NCI-H446 (cell line): ENCODE results near the gene SEC16A.

ENCODE experiments used
- DNase-seq, 2 experiments: peaks; one replicate each; lab custom pipeline; 2025; lab: John Stamatoyannopoulos, UW

SEC16A gene

DNA sequence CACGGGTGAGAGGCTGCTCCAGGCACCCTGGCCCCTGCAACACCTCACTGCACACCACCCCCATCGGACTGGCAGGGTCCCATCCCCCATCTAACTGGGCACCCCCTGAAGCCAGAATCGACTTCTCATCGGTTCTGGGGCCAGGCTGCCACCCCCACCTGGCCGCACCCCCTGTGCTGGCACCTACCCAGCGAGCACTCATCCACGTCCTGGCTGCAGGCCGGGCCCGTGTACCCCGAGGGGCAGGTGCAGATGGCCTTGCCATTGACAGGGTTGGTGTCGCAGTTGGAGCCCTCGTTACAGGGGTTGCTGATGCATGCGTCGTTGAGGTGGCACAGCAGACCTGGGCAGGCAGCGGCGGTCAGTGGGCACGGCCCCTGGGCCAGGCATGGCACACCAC, 35.1 kb upstream of the SEC16A start:
- DNase-seq, result no peak

DNA sequence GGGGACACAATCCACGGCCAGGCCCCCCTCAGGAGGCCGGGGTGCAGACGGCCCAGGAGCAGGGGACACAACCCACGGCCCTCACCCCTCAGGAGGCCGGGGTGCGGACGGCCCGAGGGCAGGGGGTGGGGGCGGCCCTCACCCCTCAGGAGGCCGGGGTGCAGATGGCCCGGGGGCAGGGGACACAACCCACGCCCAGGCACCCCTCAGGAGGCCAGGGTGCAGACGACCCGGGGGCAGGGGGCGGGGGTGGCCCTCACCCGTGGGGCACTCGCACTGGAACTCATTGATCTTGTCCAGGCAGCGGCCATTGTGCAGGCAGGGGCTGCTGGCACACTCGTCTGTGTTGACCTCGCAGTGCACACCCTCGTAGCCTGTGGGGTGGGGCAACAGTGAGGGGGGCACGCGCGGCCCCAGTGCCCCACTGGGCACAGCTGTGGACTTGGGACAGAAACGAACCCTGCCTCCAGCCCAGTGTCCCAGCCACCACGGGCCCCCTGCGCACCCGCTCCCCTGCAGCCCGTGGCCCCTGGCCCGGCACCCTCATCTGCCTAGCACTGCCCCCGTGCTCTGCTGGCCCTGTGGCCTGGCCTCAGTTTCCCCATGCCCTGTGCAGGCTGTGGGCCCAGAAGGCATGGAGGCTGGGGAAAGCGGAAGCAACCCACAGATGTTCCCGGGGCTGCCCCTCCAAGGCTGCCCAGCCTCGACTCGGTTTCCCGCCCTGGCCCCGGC, 34.3 kb upstream of the SEC16A start:
- DNase-seq, result no peak

DNA sequence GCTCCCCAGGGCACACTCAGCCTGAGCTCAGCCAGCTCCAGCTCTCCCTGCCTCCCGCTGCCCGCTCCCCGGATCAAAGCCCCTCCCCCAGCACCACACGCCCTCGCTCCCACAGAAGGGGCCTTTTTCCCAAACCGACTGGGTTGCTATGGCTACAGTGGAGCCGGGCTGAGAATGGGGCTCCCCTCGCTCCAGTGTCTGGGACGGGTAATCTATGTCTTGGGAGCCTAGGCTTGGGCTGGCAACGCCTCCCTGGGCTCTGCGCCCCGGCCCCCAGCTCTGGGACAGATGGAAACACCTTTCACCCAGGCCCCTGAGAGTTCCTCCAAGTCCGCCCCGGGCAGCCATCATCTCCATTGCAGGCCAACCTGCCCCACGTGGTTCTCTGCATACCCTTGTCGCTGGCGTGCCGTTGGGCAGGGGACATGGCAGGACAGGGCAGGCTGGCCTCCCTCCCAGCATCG, 33.4 kb upstream of the SEC16A start:
- no peak for DNase-seq

DNA sequence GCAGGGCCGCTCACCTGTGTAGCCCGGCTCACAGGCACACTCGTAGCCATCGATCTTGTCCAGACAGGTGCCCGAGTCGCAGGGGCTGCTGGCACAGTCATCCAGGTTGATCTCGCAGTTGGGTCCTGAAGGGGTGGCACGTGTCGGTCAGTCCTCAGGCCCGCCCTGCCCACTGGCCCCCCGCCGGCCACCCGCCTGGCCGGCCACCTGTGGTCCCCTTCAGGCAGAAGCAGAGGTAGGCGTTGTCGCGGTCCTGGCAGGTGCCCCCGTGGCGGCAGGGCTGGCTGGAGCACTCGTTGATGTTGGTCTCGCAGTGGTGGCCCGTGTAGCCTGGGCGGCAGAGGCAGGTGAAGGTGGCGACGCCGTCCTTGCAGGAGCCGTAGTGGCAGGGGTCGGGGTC, 32.4 kb upstream of the SEC16A start:
- DNase-seq, result no peak

DNA sequence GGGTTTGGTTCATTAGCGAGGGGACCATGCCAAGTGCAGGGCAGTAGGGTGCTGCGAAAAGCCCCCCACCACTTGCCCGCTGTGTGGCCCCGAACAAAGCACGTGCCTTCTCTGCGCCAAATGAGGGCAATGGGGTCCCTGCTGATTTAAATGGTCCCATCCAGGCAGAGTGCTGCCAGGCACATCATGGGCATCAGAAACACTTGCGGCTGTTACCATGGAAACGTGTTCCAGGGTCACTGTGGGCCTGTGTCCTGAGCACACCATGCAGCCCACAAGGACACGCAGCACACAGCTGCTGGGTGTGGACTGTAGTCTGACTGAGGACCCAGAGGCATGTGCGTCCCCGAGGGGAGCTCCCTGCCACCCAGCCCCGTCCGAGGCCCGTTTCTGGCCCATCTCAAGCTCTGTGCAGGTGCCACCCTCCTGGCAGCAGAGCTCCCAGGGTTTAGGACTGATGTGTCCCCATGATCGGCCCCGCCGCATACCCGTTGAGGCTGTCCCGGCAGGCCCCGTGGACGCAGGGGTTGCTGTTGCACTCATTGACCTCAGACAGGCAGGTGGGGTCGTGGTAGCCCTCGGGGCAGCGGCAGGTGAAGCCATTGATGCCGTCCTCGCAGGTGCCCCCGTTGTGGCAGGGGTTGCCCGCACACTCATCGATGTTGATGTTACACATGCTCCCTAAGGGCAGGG, 31.3 kb upstream of the SEC16A start:
- no peak for DNase-seq

DNA sequence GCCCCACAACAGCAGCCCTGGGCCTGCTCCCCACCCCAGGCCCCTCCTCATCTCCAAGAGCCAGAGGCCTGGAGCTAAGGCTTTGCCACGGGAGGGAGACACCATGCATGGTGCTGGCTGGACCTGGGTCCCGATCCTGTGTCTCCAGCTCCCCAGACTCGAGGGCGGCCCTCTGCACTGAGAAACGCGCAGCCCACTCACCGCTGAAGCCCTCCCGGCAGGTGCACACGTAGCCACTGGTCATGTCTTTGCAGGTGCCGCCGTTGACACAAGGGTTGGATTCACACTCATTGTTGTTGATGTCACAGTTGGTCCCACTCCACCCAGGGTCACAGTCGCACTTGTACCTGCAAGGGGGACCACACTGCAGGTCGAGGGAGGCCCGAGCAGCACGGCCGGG, 30.4 kb upstream of the SEC16A start:
- DNase-seq, result no peak

DNA sequence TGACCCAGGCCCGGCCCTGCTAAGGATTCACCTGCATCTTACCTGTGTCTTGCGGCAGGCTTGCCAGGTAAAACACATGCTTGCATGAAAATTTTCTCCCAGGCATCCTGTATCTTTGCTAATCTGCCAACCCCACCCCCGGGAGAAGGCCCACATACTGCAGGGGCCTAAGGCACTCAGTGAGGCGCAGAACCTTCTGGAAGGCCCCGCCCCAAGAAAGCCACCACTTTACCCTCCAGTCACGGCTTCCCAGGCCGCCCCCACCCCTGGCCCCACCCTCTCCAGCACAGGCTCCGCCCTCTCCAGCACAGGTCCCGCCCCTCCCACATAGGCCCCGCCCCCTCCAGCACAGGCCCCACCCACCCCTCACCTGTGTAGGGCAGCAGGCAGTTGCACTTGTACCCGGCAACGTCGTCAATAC, 29.8 kb upstream of the SEC16A start:
- no peak for DNase-seq

DNA sequence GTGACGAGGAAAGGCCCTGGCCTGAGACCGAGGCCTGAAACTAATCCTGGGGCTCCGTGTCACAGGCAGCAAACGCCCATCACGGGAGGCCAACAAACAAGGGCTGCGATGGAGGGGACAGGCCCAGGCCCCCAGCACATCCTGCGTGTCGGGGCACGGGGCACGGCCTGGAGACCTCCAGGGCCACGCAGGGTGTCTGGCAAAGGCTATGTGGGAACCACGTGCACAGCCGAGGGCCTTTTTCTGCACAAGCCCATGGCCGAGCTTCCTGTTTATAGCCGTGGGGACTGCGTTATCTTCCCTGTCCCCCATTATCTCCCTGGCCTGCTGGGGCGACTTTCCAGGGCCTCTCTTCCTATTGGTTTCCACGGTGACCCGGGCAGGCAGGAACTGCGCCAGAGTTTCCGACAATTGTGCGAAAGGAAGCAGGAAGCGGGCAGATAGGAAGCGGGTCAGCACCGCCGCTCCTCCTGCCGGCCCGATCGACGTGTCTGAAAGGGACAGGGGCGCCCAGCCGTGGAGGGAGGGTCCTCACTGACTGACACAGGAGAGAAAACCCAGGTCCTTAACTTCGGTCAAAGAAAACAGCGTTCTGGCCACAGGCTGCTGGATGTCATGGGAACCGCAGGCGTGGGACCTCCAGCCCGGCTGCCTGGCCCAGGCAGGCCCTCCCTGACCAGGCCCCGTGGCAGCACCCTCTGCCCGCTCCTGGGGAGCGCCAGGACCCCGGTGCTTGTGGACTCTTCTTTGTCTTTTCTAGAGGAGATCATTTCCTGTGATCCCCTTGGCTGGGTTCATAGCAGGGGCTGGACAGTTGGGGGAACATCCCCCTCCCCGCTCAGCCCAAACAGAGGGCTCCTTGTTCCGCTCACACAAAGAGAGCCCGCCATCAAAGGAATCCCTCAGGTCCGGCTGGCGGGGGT, 29.1 kb upstream of the SEC16A start:
- DNase-seq, result no peak

DNA sequence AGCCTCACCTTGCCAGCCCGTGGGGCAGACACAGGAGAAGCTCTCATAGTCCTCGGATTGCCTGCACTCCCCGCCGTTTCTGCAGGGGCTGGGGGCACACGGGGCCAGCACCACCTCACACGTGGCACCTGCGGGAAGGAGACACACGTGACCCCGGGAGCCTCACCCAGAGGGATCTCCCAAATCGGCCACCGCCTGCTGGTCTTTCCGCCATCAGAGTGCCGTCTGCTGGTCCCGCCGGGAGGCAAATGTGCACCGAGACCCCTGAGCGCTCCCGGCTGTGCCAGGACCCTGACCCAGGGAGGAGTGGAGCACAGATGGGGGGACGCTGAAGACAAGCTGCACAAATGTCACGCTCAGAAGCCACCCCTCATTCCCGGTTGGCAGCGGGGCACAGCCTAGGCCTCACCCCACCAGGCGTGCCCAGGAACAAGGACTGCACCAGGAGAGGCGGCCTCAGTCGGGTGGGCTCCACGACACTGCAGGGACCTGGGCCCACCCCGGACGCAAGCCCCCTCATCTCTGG, 28.4 kb upstream of the SEC16A start:
- DNase-seq, result no peak

DNA sequence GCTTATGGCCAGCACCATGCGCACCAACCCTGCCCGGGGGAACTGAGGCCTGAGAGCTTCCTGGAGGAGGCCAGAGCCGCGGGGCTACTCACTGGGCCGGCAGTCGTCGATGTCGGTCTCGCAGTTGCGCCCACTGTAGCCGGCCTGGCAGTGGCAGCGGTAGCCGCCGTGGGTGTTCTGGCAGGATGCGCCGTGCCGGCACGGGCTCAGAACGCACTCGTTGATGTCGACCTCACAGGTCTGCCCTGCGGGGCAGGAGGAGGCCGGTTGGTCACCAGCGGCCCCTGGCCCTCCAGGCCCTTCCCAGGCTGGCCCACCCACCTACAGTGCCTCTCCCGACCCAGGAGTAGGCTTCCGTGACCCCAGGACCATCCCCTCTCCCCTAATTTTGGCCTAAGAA, 27.7 kb upstream of the SEC16A start:
- no peak for DNase-seq

DNA sequence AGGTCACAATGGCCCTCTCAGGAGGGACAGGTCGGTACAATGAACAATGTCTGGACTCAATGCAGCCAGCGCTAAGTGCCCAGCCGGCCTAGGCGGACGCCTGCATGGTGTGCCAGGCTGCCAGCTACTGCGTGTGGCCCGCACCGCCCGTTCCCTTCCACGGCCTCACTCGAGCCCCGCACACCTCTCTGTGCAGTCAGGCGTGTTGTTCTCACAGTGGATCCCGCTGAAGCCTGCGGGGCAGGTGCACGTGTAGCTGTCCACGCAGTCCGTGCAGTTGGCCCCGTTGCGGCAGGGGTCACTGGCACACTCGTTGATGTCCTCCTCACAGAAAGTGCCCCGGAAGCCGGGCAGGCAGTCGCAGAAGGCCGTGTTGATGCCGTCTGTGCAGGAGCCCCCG, 26.7 kb upstream of the SEC16A start:
- DNase-seq, result no peak

DNA sequence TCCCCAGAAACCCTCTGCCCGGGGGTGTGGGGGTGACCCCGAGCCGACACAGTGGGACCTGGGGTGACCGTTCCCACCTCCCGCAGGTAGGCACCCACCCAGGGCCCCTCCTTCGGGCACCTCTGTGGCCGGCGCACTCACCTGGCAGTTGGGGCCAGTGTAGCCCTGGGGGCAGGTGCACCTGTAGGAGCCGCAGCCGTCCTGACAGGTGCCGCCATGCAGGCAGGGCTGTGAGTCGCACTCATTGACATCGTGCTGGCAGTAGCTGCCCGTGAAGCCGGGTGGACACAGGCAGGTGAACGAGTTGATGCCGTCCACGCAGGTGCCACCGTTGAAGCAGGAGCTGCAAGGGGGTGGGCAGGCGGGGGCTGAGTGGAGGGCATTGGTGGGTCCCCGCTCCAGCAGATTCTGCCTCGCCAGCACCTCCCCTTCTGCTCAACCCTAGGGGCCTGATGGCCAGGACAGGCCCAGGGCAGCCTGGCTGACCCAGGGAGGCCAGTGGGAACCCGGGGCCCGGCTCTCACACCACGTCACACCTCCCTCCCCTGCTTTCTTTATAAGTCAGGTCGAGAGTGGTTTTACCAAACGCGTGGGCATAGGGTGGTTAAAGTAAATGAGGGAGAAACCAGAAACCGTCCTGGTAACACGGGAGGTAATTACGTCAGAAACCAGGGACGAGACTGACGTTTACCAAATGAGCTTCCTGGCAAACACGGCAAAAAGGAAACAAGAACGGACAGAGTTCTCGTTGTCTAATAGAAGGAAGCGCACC, 26.1 kb upstream of the SEC16A start:
- DNase-seq, result no peak

DNA sequence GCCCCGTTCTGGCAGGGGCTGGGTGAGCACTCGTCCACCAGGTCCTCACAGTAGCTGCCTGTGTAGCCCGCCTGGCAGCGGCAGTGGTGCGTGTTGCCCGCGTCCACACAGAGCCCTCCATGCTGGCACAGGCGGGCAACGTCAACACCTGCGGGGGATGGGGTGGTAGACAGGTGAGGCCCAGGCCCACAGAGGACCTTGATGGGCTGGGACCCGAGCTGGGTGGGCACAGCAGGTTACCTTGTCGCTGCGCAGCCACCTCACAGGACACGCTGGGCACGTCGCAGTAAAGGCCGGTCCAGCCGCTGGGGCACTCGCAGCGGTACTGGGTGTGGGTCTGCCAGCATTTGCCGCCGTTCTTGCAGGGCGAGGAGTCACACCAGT, 25.1 kb upstream of the SEC16A start:
- DNase-seq, result no peak

DNA sequence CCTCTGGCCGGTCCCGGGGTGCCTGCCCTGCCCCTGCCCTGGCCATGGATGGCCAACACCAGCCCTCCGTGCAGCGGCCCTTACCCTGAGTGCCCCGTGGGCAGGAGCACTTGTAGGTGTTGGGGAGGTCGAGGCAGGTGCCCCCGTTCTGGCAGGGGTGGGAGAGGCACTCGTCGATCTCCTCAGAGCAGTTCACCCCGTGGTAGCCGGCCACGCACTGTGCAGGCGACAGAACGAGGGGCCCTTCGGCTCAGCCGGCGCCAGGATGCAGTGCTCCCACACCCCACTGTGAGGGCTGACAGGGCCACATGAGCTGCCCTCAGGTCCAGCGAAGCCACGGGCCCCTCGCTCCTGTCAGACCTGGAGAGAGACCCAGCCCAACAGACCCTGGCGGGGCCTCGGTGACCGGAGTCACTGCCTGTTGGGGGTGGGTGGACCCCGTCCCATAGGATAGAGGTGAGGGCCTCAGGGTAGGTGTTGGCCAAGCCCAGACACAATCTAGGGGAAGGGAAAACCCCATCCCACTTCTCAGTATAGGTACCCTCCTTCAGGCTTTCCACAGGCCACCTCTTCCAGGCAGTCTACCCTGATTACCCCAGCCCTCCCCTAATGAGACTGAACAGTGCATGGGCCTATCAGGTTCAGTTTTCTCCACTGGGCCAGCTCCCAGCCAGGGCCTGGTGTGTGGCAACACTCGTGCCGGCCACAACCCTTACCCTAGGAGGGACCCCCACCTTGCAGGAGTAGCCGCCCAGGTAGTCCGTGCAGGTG, 24.6 kb upstream of the SEC16A start:
- DNase-seq, result no peak

DNA sequence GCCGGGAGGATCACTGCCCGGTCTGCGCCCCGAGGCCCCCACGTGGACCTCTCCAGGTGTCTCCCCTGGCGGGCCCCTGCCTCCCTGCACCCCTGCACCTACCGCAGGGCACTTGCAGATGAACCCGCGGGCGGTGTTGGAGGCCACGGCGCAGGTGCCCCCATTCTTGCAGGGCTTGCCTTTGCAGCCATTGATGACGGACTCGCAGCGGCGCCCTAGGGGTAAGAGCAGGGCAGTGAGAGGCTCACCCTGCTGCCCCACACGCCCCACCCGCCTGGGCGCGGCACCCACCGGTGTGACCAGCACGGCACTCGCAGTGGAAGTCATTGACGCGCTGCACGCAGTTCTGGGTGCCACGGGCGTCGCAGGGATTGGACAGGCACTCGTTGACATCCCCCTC, 23.6 kb upstream of the SEC16A start:
- DNase-seq, result no peak

DNA sequence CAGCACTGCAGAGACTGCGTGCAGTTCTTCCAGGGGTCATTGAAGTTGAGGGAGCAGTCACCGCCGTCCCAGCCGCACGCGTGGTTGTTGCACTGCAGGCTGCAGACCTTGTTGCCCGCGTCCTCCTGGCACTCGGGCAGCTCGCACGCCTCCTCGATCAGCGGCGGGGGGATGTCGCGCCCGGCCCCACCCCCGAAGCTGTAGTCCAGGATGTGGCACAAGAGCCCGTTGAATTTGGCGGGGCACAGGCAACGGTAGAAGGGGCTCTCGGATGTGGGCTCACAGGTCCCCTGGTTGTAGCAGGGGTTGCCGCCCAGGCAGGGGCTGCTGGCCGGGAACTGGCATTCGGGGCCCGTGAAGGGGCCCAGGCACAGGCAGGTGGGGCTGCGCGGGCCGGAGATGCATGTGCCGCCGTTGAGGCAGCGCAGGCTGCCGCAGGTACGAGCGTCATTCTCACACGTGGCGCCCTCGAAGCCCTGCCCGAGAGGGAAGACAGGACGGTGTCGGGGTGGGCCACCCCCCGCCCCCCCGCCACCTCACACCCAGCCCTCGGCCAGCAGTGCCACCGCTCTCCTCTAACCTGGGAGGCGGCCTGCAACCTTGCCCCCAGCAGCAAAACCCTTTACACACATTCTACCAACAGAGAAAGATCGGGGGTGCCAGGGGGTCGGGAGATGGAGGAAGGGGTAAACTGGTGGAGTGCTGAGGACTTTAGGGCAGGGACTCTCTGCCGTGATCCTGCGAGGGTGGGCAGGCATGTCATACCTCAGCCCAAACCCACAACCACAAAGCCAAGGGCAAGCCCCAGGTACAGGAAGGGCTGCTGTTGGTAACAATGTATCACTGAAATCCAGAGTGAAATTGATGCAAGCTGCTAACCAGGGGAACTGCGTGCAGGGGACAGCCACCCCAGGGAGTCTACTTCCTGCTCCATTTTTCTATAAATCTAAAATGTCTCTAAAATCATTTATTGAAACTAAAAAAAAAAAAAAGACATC, 22.9 kb upstream of the SEC16A start:
- DNase-seq, result no peak

DNA sequence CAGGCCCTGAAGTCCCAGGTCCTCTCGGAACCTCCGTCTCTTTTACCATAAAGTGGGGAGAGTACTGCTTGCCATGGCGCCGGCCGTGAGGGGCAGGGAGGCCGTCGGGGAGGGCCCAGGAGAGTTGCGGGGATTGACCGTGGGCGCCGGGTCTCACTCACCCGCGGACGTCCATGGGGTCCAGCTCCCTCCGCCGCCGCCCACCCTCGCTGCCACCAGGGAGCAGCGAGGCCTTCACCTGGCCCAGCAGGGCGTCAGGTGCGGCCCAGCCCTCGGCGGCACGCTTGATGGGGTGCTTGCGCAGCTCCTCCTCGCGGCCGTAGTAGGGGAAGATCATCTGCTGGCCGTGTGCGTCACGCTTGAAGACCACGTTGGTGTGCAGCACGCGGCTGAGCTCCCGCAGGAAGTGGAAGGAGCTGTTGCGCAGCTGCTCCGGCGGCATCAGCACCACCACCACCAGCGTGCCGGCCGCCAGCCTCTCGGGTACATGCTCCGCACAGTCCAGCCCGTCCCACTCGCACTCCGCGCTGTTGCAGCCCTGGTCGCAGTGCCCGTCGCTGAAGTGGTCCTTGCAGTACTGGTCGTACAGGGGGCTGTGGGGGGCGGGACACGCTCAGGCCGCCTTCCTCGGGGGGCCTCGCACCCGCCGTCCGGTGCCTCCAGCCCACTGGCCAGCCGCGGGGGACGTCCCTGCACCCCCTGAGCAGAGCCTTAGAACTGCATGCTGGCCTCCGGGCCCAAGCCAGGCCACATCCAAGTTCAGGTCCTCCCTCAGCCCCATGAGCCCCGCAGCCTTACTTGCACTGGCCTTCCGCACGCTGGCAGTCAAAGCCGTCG, 21.9 kb upstream of the SEC16A start:
- no peak for DNase-seq

DNA sequence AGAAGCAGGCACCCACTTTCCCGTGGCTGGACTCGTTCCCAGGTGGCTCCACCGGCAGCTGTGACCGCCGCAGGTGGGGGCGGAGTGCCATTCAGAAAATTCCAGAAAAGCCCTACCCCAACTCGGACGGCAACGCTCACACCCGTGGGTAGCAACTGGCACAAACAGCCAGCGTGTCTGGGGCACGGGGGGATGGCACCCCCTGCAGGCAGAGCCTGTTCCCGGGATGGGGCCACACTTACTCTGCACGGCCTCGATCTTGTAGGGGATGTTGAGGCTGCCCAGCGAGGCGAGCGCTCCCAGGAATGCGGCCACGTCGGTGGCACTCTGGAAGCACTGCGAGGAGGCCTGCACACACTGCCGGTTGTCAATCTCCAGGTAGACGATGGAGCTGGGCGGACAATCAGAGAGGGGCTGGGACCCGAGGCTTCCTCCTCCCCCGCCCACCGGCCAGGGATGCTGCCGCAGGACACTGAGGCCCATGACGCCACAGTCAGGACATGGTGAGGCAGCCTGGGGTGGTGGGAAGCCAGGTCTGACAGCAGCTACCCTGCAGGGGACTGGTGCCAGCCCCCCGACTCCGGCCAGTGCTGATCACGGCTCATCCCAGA, 20.2 kb upstream of the SEC16A start:
- DNase-seq, result no peak
